Measurements from ENCODE around the gene DOCK3. TPM values are rescaled to one million over a fixed set of nuclear protein-coding genes. Genes with fewer than 3 reads are reported as not detected.

The DOCK3 gene
- total and polyA plus RNA-seq, 10 of the 15 experiments (the other 5 are each of a cell fraction or from before 2014, with no cell fraction given) = 0.02 to 0.52 (median 0.04) TPM; not detected in 5

- no peaks in the 10 kb centered on the region for H3K79me2 ChIP-seq (ENCODE audit: control insufficient read depth, insufficient read depth, low read length)
- no TSS peak for BruUV-seq (replicated peaks)
- H3K9ac ChIP-seq (ENCODE audit: control insufficient read depth, insufficient read depth, low read length) = no peak overlapping the region
- H3K4me2 ChIP-seq (ENCODE audit: control insufficient read depth, insufficient read depth) = no peak overlapping the region
- intact Hi-C loops (cut with micrococcal nuclease; ENCODE audit: unreplicated experiment) (no loop called here), in situ Hi-C loops (cut with MboI) (no loop called here)
- RAD21 ChIA-PET (ENCODE audit: unreplicated experiment) = no interaction called here
- H3K4me3 ChIP-seq = no peak overlapping the region
- no peaks in the 10 kb centered on the region for H3K9me3 ChIP-seq (replicated peaks; ENCODE audit: control insufficient read depth, insufficient read depth, low read length)
- ATAC-seq (no peak), DNase-seq (ENCODE audit: low read depth, low spot score) (no peak), FAIRE-seq (no peak)
- H3K36me3 ChIP-seq (ENCODE audit: control insufficient read depth in 2 of 2, insufficient read depth in 2 of 2, low read length in 1 of 2) = no peaks in the 10 kb centered on the region
- H3K27ac ChIP-seq (ENCODE audit: control insufficient read depth, insufficient read depth) = no peak overlapping the region
- CTCF ChIA-PET = interaction anchor here (0.7 kb wide), 1 partner anchor 333 kb away, joined by 3 read pairs; no protein-coding TSS in a partner anchor
- no peaks in the 10 kb centered on the region for H3K4me1 ChIP-seq (ENCODE audit: control insufficient read depth, insufficient read depth, low read length)
- TF ChIP-seq NRF1 (conservative IDR thresholded peaks at IDR 0.05; ENCODE audit: low read depth, low read length) = no peak
- no peak for TF ChIP-seq TAF1 (IDR thresholded peaks at IDR 0.05; ENCODE audit: borderline replicate concordance, low read depth, low read length)
- TF ChIP-seq, protein P1, sequence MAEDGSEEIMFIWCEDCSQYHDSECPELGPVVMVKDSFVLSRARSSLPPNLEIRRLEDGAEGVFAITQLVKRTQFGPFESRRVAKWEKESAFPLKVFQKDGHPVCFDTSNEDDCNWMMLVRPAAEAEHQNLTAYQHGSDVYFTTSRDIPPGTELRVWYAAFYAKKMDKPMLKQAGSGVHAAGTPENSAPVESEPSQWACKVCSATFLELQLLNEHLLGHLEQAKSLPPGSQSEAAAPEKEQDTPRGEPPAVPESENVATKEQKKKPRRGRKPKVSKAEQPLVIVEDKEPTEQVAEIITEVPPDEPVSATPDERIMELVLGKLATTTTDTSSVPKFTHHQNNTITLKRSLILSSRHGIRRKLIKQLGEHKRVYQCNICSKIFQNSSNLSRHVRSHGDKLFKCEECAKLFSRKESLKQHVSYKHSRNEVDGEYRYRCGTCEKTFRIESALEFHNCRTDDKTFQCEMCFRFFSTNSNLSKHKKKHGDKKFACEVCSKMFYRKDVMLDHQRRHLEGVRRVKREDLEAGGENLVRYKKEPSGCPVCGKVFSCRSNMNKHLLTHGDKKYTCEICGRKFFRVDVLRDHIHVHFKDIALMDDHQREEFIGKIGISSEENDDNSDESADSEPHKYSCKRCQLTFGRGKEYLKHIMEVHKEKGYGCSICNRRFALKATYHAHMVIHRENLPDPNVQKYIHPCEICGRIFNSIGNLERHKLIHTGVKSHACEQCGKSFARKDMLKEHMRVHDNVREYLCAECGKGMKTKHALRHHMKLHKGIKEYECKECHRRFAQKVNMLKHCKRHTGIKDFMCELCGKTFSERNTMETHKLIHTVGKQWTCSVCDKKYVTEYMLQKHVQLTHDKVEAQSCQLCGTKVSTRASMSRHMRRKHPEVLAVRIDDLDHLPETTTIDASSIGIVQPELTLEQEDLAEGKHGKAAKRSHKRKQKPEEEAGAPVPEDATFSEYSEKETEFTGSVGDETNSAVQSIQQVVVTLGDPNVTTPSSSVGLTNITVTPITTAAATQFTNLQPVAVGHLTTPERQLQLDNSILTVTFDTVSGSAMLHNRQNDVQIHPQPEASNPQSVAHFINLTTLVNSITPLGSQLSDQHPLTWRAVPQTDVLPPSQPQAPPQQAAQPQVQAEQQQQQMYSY (CRISPR knock-in tag; IDR thresholded peaks at IDR 0.05) = no peak
- TF ChIP-seq EP300 (IDR thresholded peaks at IDR 0.05; ENCODE audit: borderline replicate concordance in 1 of 2, control insufficient read depth in 1 of 2, low read depth in 2 of 2, low read length in 2 of 2) = no peak
- SMC1A ChIA-PET (ENCODE audit: uncharacterized antibody, unreplicated experiment) = interaction anchor here (0.7 to 1.4 kb wide), 2 partner anchors 13 to 24 kb away, joined by 3 read pairs; no protein-coding TSS in a partner anchor
- no peak overlapping the region for H2AFZ ChIP-seq (ENCODE audit: control insufficient read depth, low read depth, low read length)
- H3K27me3 ChIP-seq (replicated peaks in 1 of 2; ENCODE audit: control insufficient read depth in 2 of 2, insufficient read depth in 2 of 2, low read length in 1 of 2) = no peaks in the 10 kb centered on the region
- no peaks in the 10 kb centered on the region for H4K20me1 ChIP-seq (ENCODE audit: control insufficient read depth, insufficient read depth)
- 89% methylated on average over 1 of the region's 1 CpG for WGBS (ENCODE audit: insufficient coverage, insufficient replicate concordance, low lambda C conversion rate, missing lambda C conversion rate)
- POLR2A ChIA-PET = no interaction called here
These were observed 166.3 kb downstream of the DOCK3 start for GRCh38 chr3:50840983-50841489.
